Measurements from ENCODE around the gene DDIT4.
"Not testable (repeated sequence)": the region's sequence is repeated elsewhere in the genome, so short reads cannot be mapped to it uniquely, and the experiment has no call there.

The DDIT4 gene

DNA sequence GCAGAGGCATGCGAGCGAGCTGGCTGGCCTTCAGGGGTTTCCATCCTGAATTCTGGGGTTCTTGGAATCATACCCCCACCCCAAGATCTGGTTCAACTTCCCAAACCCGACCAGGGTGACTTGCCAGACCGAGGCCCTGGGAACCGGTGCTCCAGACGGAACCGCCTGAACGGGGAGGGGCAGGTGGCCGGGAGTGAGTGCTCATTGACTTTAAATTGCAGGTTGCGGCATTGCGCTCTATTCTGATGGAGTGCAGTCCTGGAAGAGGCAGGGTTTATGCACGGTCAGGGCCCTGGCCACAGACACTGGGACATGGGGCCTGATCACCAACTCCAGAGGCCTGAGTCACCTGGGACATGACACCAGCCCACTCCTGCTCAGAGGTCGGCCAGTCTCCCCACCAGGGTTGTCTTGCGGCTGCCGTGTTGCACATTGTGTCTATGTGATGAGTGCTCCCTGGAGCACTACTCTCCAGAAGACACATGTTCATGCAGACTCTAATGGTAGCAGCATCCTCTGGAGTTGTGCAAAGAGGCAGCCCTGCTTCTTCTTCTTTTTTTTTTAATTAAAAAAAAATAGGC, 5.8 kb upstream of the DDIT4 start:
- DNase-seq (ENCODE audit: low read depth): no peak

DNA sequence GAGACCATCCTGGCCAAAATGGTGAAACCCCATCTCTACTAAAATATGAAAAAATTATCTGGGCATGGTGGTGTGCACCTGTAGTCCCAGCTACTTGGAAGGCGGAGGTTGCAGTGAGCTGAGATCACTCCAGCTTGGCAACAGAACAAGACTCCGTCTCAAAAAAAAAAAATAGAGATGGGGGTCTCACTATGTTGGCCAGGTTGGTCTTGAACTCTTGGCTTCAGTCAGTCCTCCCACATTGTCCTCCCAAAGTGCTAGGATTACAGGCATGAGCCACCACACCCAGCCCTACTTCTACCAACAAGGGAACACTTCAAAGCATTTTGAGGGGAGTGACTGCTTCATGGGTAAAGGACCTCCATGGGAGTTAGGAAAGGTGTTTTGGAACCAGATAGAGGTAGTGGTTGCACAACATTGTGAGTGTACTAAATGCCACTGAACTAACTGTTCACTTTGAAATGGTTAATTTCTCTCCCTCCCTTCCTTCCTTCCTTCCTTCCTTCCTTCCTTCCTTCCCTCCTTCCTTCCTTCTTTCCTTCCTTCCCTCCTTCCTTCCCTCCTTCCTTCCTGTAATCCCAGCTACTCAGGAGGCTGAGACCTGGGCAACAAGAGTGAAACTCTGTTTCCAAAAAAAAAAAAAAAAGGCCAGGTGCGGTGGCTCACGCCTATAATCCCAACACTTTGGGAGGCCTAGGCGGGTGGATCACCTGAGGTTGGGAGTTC, 5.1 kb upstream of the DDIT4 start:
- not testable (repeated sequence) for DNase-seq (ENCODE audit: low read depth)

DNA sequence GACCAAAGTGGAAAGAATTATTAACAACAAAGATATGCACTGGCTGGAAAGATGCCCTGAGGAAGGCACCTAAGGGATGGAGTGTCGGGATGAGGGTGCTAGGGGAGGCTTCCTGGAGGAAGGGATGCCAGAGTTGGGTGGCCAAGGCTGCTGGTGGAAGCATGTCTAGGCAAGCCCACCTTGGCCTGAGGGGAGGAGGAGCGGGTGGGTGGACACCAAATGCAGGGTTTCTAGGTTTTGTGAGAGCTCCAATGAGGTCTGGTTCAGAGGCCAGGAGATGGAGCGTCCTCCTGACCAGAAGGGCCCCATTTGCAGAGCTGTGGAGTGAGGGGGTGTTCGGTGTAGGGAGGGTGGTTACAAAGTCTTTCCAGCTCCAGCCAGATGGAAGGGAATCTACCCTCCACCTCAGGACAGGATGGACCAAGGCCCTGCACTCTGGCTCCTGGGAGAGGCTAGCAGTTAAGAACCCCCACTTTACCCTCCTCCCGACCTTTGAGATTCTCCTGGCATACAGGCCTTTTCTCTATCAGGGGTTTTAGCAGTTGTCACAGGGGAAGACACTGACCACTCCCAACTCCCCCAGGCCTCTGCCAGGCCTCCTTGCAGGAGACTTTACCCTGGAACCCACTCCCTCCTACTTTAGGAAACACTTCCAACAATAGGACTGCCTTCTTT, 3.0 kb upstream of the DDIT4 start:
- DNase-seq (ENCODE audit: low read depth): no peak

DNA sequence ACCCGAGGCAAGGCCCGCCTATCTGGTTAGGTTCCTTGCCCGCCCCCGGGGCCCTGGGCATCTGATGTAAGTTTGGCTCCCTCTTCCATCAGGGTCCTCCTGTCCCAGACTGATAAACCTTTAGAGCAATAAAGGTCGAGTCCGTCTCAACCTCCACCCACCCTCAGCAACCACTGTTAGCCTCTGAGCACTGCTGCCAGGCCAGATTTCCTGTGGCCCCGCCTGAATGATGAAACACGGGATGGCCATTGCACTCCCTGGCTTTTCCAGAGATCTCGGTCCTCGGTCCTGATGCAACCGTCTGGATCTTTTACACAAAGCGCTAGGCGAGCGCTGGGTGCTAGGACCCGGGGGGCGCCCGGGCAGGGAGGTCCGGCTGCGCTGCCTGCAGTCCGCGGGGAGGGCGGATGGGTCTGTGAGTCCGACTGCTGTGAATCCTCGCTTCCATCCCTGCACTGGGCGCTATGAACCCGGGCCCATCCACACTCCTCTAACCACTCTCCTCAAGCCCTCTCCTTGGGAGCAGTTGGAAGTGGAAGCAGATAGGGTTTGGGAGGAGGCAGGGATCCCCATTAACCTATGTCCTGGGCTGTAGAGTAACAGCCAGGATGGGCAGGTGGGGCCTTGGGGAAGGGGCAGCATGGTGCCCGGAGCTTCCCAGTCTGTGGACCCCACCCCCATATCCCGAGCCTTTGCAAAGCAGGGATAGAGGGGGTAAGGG, 875 bp upstream of the DDIT4 start:
- DNase-seq (ENCODE audit: low read depth): peak; percentile 96

GRCh38 chr10:72274213-72274729, 547 bp downstream of the DDIT4 start:
- DNase-seq (ENCODE audit: low read depth): no peak

GRCh38 chr10:72274730-72275350, 1.1 kb downstream of the DDIT4 start:
- no peak for DNase-seq (ENCODE audit: low read depth)

DNA sequence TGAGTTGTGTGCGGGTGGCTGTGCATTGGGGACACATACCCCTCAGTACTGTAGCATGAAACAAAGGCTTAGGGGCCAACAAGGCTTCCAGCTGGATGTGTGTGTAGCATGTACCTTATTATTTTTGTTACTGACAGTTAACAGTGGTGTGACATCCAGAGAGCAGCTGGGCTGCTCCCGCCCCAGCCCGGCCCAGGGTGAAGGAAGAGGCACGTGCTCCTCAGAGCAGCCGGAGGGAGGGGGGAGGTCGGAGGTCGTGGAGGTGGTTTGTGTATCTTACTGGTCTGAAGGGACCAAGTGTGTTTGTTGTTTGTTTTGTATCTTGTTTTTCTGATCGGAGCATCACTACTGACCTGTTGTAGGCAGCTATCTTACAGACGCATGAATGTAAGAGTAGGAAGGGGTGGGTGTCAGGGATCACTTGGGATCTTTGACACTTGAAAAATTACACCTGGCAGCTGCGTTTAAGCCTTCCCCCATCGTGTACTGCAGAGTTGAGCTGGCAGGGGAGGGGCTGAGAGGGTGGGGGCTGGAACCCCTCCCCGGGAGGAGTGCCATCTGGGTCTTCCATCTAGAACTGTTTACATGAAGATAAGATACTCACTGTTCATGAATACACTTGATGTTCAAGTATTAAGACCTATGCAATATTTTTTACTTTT, 1.8 kb downstream of the DDIT4 start:
- DNase-seq (ENCODE audit: low read depth): no peak

GRCh38 chr10:72276013-72276387, 2.3 kb downstream of the DDIT4 start:
- no peak for DNase-seq (ENCODE audit: low read depth)

DNA sequence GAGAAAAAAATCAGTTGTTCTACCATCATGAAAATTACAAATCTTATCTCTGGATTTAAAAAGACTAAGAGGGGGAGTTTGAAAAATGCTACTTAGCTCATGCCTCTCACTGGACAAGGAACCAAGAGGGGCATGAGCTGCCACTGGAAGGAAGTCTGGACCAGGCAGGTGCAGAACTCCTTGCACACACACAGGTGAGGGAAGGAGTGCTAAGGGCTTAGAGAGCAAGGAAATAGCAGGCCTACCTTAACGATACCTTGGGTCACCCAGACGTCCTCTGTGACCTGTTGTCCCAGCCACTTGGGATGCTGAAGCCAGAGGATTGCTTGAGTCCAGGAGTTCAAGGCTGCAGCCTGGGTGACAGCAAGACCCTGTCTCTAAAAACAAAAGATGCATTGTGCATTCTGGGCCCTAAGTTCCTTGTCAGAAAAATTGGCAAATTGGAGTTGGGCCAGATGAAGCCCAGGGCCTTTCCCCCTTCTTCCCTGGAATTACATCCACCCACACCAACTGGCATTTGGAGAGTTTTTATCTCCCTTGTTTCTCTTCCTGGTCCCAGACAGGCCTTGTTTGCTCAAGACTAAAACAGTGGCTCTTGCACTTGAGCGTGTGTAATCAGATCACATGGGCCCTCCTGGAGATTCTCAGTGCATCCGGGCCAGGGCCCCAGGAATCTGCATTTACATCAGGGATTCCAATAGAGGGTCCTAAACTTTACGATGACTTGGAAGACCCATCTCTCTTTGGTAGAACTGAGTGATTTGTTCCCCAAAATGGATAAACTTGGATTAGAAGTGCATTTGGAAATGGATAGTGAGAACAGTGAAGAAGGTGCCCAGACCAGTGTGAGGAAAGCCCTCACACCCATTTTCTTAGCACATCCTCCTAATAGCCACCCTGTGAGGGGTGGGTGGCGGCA, 3.0 kb downstream of the DDIT4 start:
- DNase-seq (ENCODE audit: low read depth): no peak

DNA sequence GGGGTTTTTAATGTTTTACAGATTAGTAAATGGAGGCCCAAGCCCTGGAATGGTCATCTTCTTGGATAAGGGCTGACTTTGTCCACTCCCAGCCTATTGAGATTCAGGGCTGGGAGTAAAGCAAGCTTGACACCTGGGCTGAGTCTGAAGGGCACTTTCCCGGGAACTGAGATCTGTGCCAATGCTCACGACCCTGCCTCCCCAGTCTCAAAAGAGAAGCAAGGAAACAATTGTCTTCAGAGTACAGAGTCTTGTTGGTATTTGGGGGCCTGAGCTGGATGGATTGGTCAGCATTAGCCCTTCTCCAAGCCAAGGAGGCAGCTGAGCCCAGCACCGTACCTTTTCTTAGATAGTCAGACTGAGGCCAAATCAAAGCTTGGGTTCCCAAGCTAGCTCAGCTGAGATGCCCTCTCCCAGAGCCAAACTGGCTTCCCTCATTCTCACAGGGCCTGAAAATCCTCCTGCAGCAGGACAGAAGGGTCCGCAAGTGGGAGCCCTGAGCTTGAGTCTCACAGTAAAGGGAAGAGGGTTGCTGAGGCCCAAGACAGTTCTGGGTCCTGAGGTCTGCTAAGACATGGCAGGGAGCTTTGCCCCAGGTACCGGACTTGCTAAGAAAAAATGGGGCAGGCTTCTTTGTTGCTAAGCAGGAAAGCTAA, 3.7 kb downstream of the DDIT4 start:
- no peak for DNase-seq (ENCODE audit: low read depth)

GRCh38 chr10:72277996-72278667, 4.4 kb downstream of the DDIT4 start:
- no peak for DNase-seq (ENCODE audit: low read depth)

- DNase-seq (ENCODE audit: low read depth): no peak
Measured at GRCh38 chr10:72278668-72279393, 5.1 kb downstream of the DDIT4 start.

GRCh38 chr10:72279587-72279986, 5.9 kb downstream of the DDIT4 start:
- not testable (repeated sequence) for DNase-seq (ENCODE audit: low read depth)

GRCh38 chr10:72283131-72283530, 9.4 kb downstream of the DDIT4 start:
- DNase-seq (ENCODE audit: low read depth): no peak

DNA sequence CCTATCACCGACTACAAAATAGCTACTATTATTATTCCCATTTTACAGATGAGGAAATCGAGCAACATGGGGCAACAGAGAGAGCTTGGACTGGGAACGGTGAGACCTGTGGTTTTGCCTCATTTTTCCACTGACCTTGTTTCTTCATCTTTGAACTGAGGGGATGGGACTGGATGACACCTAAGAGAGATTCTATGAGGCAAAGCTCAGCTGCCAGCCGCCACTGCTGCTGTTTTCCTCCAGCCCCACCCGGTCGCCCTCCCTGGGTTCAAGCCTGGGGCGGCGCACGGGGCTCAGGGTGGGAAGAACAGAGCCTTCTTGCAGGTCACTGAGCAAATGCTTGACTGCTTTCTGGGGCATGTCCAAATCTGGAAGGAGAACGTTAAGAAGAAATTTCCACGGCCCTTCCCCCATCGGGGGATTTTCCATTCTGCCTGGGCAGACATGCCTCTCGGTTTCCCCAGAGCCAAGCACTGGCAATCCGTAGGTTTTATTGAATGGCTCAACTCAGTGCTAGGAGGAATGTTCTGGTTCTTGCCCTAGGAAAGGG, 12.3 kb downstream of the DDIT4 start:
- no peak for DNase-seq (ENCODE audit: low read depth)

DNA sequence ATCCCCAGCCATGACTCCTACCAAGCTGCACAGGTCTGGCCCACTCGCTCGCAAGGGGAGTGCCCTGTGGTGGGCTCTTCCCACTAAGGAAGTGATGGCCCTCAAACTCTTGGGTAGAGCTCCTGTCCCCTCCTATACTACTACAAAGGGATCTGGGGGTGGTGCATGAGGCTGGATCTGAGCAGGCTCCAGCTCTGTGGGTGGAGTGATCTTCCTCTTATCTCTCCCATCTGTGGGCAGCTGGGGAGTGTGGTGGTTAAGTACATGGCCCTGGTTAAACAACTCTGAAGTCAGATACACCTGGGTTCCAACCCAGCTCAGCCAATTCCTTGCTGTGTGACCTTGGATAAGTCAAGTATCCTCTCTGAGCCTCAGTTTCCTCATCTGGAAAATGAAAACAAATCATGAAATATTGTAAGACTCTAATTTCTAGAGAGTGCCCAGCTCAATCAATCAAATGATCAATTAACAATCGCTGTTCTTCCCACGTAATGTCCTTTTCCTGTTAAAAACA, 17.4 kb downstream of the DDIT4 start:
- DNase-seq (ENCODE audit: low read depth): no peak

- DNase-seq (ENCODE audit: low read depth): no peak
Measured at GRCh38 chr10:72292223-72292691, 18.5 kb downstream of the DDIT4 start.

DNA sequence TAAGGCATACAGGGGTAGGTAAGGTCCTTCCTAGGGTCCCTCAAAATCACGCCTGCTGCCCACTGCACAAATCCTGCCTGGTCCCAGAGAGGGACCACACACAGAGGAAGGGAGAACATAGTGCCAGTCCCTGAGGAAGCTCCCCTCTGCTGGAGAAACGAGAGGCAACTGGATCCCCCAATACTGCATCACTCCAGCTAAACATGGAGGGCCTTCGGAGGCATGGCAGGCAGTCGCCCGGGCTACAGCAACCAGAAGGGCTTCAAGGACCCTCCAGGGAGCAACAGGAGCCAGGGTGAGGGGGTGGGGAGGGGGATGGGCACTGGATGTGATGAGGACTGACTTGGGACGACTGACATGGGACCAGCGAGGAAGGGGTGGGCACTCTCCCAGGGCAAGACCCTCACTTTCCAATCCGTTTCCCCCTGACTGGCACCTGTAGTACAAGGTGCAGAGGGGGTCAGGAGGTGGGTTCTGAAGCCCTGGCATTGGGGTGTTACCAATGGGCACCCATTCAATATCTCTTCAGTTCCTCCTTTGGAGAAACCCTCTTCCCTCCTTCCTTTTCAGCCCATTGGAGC, 21.7 kb downstream of the DDIT4 start:
- DNase-seq (ENCODE audit: low read depth): no peak
